Measurements from ENCODE around the gene GABPB2.

DNA sequence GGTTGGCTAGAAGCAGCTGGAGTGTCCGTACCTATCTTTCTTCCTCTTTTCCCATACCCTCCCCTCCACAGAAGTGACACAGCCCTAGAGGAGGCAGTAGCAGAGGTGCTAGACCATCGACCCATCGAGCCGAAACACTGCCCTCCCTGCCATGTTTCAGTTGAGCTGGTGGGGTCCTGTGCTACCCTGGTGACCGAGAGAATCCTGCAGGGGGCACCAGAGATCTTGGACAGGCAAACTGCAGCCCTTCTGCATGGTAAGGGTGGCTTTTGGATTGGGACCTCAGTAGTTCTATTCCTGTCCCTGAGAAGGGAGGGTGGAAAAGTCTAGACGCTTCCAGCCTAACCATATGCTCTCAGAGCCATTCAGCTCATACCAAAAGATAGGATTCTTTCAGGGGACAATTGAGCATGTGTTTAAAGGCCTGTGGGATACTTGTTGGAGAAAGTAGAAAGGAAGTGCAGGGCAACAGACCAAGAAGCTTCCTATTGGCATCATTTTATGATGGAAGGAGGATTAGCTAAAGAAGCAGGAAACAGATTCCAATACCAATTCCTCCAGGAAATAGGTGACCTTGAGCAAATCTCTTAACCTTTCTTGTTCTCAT, 45.9 kb upstream of the GABPB2 start:
- TF ChIP-seq, protein P1, sequence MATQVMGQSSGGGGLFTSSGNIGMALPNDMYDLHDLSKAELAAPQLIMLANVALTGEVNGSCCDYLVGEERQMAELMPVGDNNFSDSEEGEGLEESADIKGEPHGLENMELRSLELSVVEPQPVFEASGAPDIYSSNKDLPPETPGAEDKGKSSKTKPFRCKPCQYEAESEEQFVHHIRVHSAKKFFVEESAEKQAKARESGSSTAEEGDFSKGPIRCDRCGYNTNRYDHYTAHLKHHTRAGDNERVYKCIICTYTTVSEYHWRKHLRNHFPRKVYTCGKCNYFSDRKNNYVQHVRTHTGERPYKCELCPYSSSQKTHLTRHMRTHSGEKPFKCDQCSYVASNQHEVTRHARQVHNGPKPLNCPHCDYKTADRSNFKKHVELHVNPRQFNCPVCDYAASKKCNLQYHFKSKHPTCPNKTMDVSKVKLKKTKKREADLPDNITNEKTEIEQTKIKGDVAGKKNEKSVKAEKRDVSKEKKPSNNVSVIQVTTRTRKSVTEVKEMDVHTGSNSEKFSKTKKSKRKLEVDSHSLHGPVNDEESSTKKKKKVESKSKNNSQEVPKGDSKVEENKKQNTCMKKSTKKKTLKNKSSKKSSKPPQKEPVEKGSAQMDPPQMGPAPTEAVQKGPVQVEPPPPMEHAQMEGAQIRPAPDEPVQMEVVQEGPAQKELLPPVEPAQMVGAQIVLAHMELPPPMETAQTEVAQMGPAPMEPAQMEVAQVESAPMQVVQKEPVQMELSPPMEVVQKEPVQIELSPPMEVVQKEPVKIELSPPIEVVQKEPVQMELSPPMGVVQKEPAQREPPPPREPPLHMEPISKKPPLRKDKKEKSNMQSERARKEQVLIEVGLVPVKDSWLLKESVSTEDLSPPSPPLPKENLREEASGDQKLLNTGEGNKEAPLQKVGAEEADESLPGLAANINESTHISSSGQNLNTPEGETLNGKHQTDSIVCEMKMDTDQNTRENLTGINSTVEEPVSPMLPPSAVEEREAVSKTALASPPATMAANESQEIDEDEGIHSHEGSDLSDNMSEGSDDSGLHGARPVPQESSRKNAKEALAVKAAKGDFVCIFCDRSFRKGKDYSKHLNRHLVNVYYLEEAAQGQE (IDR thresholded peaks at IDR 0.05), result no peak
- no peak for TF ChIP-seq TP53 (CRISPR knock-in tag; IDR thresholded peaks at IDR 0.05)

All from A549 (cell line).